WTC11 (cell line): ENCODE data around the gene DHTKD1. TPM values are rescaled to one million over a fixed set of nuclear protein-coding genes. Genes with fewer than 3 reads are reported as not detected.
"Not testable (repeated sequence)": the region's sequence is repeated elsewhere in the genome, so short reads cannot be mapped to it uniquely, and the experiment has no call there.

Source experiments
- ATAC-seq: fragments of 200-7000 bp; cut with Tn5 transposase; 2 replicates; pipeline ENCODE4 v1.10.0; 2021; ENCODE audit warnings: mild to moderate bottlenecking, moderate library complexity
- CTCF ChIA-PET: fragments of 300-600 bp; sonication (Branson Sonifier 250); formaldehyde crosslinking; loops from one replicate; lab custom pipeline; 2021; ENCODE audit warnings: antibody characterized with exemption; lab: Charles Lee
- POLR2A ChIA-PET: fragments of 350-600 bp; sonication (Branson Sonifier 250); formaldehyde crosslinking; loops from one replicate; lab custom pipeline; 2021; ENCODE audit warnings: antibody characterized with exemption; lab: Charles Lee
- DNase-seq: peaks from one replicate; pipeline ENCODE4 v3.0.0; 2021; ENCODE audit warnings: low spot score
- H3K27ac Mint-ChIP-seq: 2 replicates; pipeline ENCODE4 v1.8.0; 2021; ENCODE audit warnings: mixed read lengths
- H3K27me3 Mint-ChIP-seq: 2 replicates; pipeline ENCODE4 v1.8.0; 2021; ENCODE audit warnings: low read depth, mild to moderate bottlenecking, moderate library complexity, mixed read lengths
- H3K36me3 Mint-ChIP-seq: 2 replicates; pipeline ENCODE4 v1.8.0; 2021; ENCODE audit warnings: mixed read lengths
- H3K4me1 Mint-ChIP-seq: 2 replicates; pipeline ENCODE4 v1.8.0; 2022; ENCODE audit warnings: mixed read lengths
- H3K4me3 Mint-ChIP-seq: 2 replicates; pipeline ENCODE4 v1.8.0; 2021; ENCODE audit warnings: mild to moderate bottlenecking, moderate library complexity, mixed read lengths
- H3K9me3 Mint-ChIP-seq: 2 replicates; pipeline ENCODE4 v1.8.0; 2021; ENCODE audit warnings: mixed read lengths
- ATF2 ChIP-seq: sonication (generic); formaldehyde crosslinking; IDR thresholded peaks from 2 replicates; pipeline ENCODE4 v1.8.1; 2022; ENCODE audit warnings: low read depth, missing genetic modification reagents, borderline replicate concordance
- ELF4 ChIP-seq: sonication (generic); formaldehyde crosslinking; IDR thresholded peaks from 2 replicates; pipeline ENCODE4 v1.8.1; 2022; ENCODE audit warnings: low read depth, mild to moderate bottlenecking, moderate library complexity, missing genetic modification reagents
- FOXK1 ChIP-seq: sonication (generic); formaldehyde crosslinking; IDR thresholded peaks from 2 replicates; pipeline ENCODE4 v1.8.0; 2022; ENCODE audit warnings: mild to moderate bottlenecking, moderate library complexity, missing genetic modification reagents
- GRHL2 ChIP-seq: fragments of 250-450 bp; sonication (Bioruptor Pico); IDR thresholded peaks from 2 replicates; pipeline ENCODE4 v1.8.0; 2022; ENCODE audit warnings: mild to moderate bottlenecking, moderate library complexity; ENCODE audit not compliant: insufficient replicate concordance, severe bottlenecking
- GTF2I ChIP-seq: fragments of 250-450 bp; sonication (Bioruptor Pico); conservative IDR thresholded peaks from 2 replicates; pipeline ENCODE4 v1.4.0; 2021; ENCODE audit warnings: mild to moderate bottlenecking
- HMGXB4 ChIP-seq: sonication (generic); formaldehyde crosslinking; IDR thresholded peaks from 2 replicates; pipeline ENCODE4 v1.8.1; 2023; ENCODE audit warnings: mild to moderate bottlenecking, moderate library complexity, missing genetic modification reagents
- MLX ChIP-seq: sonication (generic); formaldehyde crosslinking; IDR thresholded peaks from 2 replicates; pipeline ENCODE4 v1.8.1; 2023; ENCODE audit warnings: mild to moderate bottlenecking, missing genetic modification reagents, moderate library complexity
- NFYB ChIP-seq: sonication (generic); formaldehyde crosslinking; conservative IDR thresholded peaks from 2 replicates; pipeline ENCODE4 v1.8.0; 2022; ENCODE audit warnings: low read depth, missing genetic modification reagents
- NR3C1 ChIP-seq: sonication (generic); formaldehyde crosslinking; conservative IDR thresholded peaks from 2 replicates; pipeline ENCODE4 v1.8.1; 2023; ENCODE audit warnings: low read depth, mild to moderate bottlenecking, missing genetic modification reagents
- OVOL2 ChIP-seq: fragments of 250-450 bp; sonication (Bioruptor Pico); IDR thresholded peaks from 2 replicates; pipeline ENCODE4 v1.9.0; 2021; ENCODE audit warnings: mild to moderate bottlenecking, borderline replicate concordance
- PRRX2 ChIP-seq: fragments of 250-450 bp; sonication (Bioruptor Pico); IDR thresholded peaks from 2 replicates; pipeline ENCODE4 v1.8.0; 2021; ENCODE audit warnings: mild to moderate bottlenecking
- SMAD3 ChIP-seq: sonication (generic); formaldehyde crosslinking; IDR thresholded peaks from 2 replicates; pipeline ENCODE4 v1.8.0; 2022; ENCODE audit warnings: missing genetic modification reagents, mild to moderate bottlenecking, borderline replicate concordance
- STAT6 ChIP-seq: sonication (generic); formaldehyde crosslinking; conservative IDR thresholded peaks from 2 replicates; pipeline ENCODE4 v1.8.1; 2023; ENCODE audit warnings: mild to moderate bottlenecking, low read depth, missing genetic modification reagents, moderate library complexity
- TEAD1 ChIP-seq: sonication (generic); formaldehyde crosslinking; IDR thresholded peaks from 2 replicates; pipeline ENCODE4 v1.8.0; 2022; ENCODE audit warnings: mild to moderate bottlenecking, missing genetic modification reagents
- ZNF121 ChIP-seq: sonication (generic); formaldehyde crosslinking; IDR thresholded peaks from 2 replicates; pipeline ENCODE4 v1.8.0; 2023; ENCODE audit warnings: missing genetic modification reagents
- ZNF281 ChIP-seq: sonication (generic); formaldehyde crosslinking; IDR thresholded peaks from 2 replicates; pipeline ENCODE4 v1.8.0; 2023; ENCODE audit warnings: mild to moderate bottlenecking, missing genetic modification reagents
- ZNF423 ChIP-seq: fragments of 250-450 bp; sonication (Bioruptor Pico); IDR thresholded peaks from 2 replicates; pipeline ENCODE4 v2.1.2; 2022; ENCODE audit warnings: mild to moderate bottlenecking, moderate library complexity
- ZNF425 ChIP-seq: fragments of 250-450 bp; sonication (Bioruptor Pico); conservative IDR thresholded peaks from 2 replicates; pipeline ENCODE4 v1.9.0; 2021; ENCODE audit warnings: mild to moderate bottlenecking
- ZSCAN18 ChIP-seq: fragments of 250-450 bp; sonication (Bioruptor Pico); IDR thresholded peaks from 2 replicates; pipeline ENCODE4 v2.1.2; 2022; ENCODE audit warnings: mild to moderate bottlenecking, moderate library complexity
- total RNA-seq: library from RNA; stranded (reverse); gene quantifications from 3 replicates; pipeline ENCODE4 v1.2.3, GENCODE V29; 2021

The DHTKD1 gene
- total RNA-seq, 1 experiment from 2014 or later, result 57.9 TPM

- TF ChIP-seq ZNF425 (CRISPR knock-in tag) (no peak), ZNF121 (CRISPR knock-in tag) (no peak), GRHL2 (no peak), PRRX2 (CRISPR knock-in tag) (no peak), ZNF423 (CRISPR knock-in tag) (no peak), ELF4 (CRISPR knock-in tag) (no peak), NFYB (CRISPR knock-in tag) (no peak), FOXK1 (CRISPR knock-in tag) (no peak), TEAD1 (CRISPR knock-in tag) (no peak), OVOL2 (no peak)
- TF ChIP-seq, all 79 proteins: peak for 0
Observed at GRCh38 chr10:12165036-12165435, 96.3 kb downstream of the DHTKD1 start (continued).

GRCh38 chr10:12165999-12166775, 97.4 kb downstream of the DHTKD1 start:
- Mint-ChIP-seq H3K27me3 (no peaks in the 10 kb centered on the region), H3K4me3 (no peak overlapping the region), H3K9me3 (no peaks in the 10 kb centered on the region), H3K4me1 (no peaks in the 10 kb centered on the region), H3K36me3 (peaks cover 45% of the 10 kb centered on the region), H3K27ac (peak overlapping the region; percentile 72; the same call in 1 of the 2 replicates)
- ChIA-PET POLR2A (no interaction called here), CTCF (no interaction called here)
- ATAC-seq (no peak), DNase-seq (no peak)
- no peak for TF ChIP-seq ZSCAN18 (CRISPR knock-in tag)
- no peak for TF ChIP-seq SMAD3 (CRISPR knock-in tag)
- TF ChIP-seq MLX (CRISPR knock-in tag), result no peak
- no peak for TF ChIP-seq NR3C1 (CRISPR knock-in tag)
- no peak for TF ChIP-seq HMGXB4 (CRISPR knock-in tag)
- no peak for TF ChIP-seq GTF2I (CRISPR knock-in tag)
- TF ChIP-seq FOXK1 (CRISPR knock-in tag), result no peak
- TF ChIP-seq STAT6 (CRISPR knock-in tag), result no peak
- TF ChIP-seq ZNF281 (CRISPR knock-in tag), result no peak
- TF ChIP-seq ATF2 (CRISPR knock-in tag), result no peak

- H3K27me3 Mint-ChIP-seq, H3K9me3 Mint-ChIP-seq, H3K4me3 Mint-ChIP-seq, CTCF ChIA-PET, ATAC-seq, DNase-seq, POLR2A ChIA-PET, H3K4me1 Mint-ChIP-seq: not testable (repeated sequence)
- Mint-ChIP-seq H3K36me3 (peaks cover 63% of the 10 kb centered on the region), H3K27ac (peak overlapping the region; percentile 23; the same call in 1 of the 2 replicates)
Observed at GRCh38 chr10:12171512-12171911, 102.8 kb downstream of the DHTKD1 start.
